ENCODE measurements around the gene AMBRA1. TPM values are rescaled to one million over a fixed set of nuclear protein-coding genes. Genes with fewer than 3 reads are reported as not detected.

The AMBRA1 gene
- total RNA-seq, 1 donor from 2014 or later = 45.3 TPM

DNA sequence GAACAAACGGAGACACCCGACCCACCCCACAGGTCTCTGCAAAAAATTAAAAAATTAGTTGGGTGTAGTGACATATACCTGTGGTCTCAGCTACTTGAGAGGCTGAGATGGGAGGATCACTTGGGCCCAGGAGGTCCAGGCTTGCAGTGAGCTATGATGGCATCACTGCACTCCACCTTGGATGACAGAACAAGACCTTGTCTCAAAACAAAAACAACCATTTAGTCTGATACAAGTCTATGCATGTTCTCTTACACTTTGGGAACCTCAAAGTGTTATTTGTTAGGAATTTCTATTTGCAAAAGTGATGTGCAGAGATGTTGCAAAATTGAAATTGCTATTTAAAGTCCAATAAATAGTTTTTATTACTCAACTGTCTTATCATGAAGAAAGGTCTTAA lies 37.9 kb upstream of the AMBRA1 start:
- TF ChIP-seq, protein P1, sequence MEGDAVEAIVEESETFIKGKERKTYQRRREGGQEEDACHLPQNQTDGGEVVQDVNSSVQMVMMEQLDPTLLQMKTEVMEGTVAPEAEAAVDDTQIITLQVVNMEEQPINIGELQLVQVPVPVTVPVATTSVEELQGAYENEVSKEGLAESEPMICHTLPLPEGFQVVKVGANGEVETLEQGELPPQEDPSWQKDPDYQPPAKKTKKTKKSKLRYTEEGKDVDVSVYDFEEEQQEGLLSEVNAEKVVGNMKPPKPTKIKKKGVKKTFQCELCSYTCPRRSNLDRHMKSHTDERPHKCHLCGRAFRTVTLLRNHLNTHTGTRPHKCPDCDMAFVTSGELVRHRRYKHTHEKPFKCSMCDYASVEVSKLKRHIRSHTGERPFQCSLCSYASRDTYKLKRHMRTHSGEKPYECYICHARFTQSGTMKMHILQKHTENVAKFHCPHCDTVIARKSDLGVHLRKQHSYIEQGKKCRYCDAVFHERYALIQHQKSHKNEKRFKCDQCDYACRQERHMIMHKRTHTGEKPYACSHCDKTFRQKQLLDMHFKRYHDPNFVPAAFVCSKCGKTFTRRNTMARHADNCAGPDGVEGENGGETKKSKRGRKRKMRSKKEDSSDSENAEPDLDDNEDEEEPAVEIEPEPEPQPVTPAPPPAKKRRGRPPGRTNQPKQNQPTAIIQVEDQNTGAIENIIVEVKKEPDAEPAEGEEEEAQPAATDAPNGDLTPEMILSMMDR (IDR thresholded peaks at IDR 0.05; ENCODE audit: unreplicated experiment) = no peak
- no peak for DNase-seq (ENCODE audit: low spot score, unreplicated experiment)
- Mint-ChIP-seq H3K27me3 (no peaks in the 10 kb centered on the region), H3K4me1 (ENCODE audit: low read depth) (no peaks in the 10 kb centered on the region), H3K27ac (no peak overlapping the region), H3K9me3 (ENCODE audit: low read depth) (no peaks in the 10 kb centered on the region), H3K4me3 (ENCODE audit: low read depth) (no peak overlapping the region), H3K36me3 (ENCODE audit: insufficient read depth) (peaks cover 11% of the 10 kb centered on the region)

DNA sequence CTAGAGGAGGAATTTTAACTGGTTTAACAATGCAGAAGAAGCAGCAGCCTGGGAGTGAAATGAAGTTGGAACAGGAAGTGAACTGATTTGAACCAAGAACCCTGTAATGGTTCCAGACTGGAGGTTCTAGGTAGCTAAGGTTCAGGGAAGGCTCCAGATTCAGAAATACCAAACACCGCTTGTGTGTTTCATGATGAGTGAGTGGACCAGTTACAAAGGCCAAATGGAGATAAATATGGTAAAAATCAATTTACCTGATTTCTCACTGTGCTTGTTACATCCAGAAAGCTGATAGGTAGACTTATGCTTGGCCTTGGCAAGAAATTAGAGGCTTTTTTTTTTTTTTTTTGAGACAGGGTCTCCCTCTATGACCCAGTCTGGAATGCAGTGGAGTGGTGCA lies 36.4 kb upstream of the AMBRA1 start:
- H3K4me1 Mint-ChIP-seq (ENCODE audit: low read depth) = peaks cover 8% of the 10 kb centered on the region

DNA sequence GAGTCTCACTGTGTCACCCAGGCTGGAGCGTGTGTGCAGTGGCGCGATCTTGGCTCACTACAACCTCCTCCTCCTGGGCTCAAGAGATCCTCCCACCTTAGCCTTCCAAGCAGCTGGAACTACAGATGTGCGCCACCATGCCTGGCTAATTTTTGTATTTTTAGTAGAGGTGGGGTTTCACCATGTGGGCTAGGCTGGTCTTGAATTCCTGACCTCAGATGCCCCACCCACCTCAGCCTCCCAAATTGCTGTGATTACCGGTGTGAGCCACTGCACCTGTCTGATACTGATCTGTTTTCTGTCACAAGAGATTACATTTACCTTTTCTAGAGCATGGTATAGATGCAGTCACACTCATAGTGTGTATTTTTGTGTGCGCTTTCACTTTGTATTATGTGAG lies 35.1 kb upstream of the AMBRA1 start:
- DNase-seq (ENCODE audit: low spot score, unreplicated experiment) = no peak
- H3K27ac Mint-ChIP-seq = no peak overlapping the region
- H3K9me3 Mint-ChIP-seq (ENCODE audit: low read depth) = peaks cover 3% of the 10 kb centered on the region
- no peaks in the 10 kb centered on the region for H3K27me3 Mint-ChIP-seq
- peaks cover 18% of the 10 kb centered on the region for H3K36me3 Mint-ChIP-seq (ENCODE audit: insufficient read depth)
- no peak overlapping the region for H3K4me3 Mint-ChIP-seq (ENCODE audit: low read depth)
- TF ChIP-seq, protein P1 (IDR thresholded peaks at IDR 0.05; ENCODE audit: unreplicated experiment) = no peak
- peaks cover 9% of the 10 kb centered on the region for H3K4me1 Mint-ChIP-seq (ENCODE audit: low read depth)

More for the DNA sequence above, 36.4 kb upstream of the AMBRA1 start:
- DNase-seq (ENCODE audit: low spot score, unreplicated experiment) = no peak
- no peak overlapping the region for H3K4me3 Mint-ChIP-seq (ENCODE audit: low read depth)
- H3K9me3 Mint-ChIP-seq (ENCODE audit: low read depth) = peaks cover 3% of the 10 kb centered on the region
- peaks cover 15% of the 10 kb centered on the region for H3K36me3 Mint-ChIP-seq (ENCODE audit: insufficient read depth)
- TF ChIP-seq, protein P1 (IDR thresholded peaks at IDR 0.05; ENCODE audit: unreplicated experiment) = no peak
- H3K27me3 Mint-ChIP-seq = no peaks in the 10 kb centered on the region
- H3K27ac Mint-ChIP-seq = no peak overlapping the region

DNA sequence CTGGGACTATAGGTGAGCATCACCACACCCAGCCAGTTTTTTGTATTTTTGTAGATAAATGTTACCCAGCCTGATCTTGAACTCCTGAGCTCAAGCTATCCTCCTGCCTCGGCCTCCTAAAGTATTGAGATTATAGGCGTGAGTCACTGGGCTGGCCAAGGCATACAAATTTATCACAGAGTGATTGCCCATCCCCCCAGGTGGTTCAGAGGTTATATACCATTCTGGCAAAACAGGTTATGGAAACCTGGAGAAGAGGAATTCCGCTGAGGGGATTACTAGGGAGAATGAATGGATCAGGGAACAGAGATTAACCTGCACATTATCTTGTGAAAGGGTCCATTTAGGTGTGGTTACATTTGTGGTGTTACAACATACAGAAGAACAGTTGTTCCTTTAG lies 31.6 kb upstream of the AMBRA1 start:
- peaks cover 3% of the 10 kb centered on the region for H3K9me3 Mint-ChIP-seq (ENCODE audit: low read depth)
- H3K27me3 Mint-ChIP-seq = no peaks in the 10 kb centered on the region
- no peak for DNase-seq (ENCODE audit: low spot score, unreplicated experiment)
- H3K4me3 Mint-ChIP-seq (ENCODE audit: low read depth) = no peak overlapping the region
- H3K27ac Mint-ChIP-seq = peak overlapping the region; percentile 82
- peaks cover 9% of the 10 kb centered on the region for H3K4me1 Mint-ChIP-seq (ENCODE audit: low read depth)
- H3K36me3 Mint-ChIP-seq (ENCODE audit: insufficient read depth) = peaks cover 15% of the 10 kb centered on the region
- TF ChIP-seq, protein P1 (IDR thresholded peaks at IDR 0.05; ENCODE audit: unreplicated experiment) = no peak

DNA sequence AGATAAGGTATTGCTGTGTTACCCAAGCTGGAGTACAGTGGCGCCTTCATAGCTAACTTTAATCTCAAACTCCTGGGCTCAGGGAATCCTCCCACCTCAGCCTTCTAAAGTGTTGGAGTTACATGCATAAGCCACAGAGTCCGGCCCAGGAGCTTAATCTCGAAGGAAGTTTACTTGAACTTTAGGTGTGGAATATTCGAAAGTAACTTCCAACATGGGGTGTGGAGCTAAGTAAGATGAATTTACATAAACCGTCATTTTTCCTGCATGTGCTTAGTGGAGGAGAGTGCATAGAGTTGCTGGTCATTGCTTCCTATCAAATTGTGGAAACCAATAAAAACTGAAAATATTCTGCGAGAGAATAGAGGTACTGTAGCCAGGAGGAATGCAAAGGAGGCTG lies 25.0 kb upstream of the AMBRA1 start:
- peak overlapping the region; percentile 91 for H3K27ac Mint-ChIP-seq
- H3K4me1 Mint-ChIP-seq (ENCODE audit: low read depth) = peaks cover 18% of the 10 kb centered on the region
- H3K9me3 Mint-ChIP-seq (ENCODE audit: low read depth) = no peaks in the 10 kb centered on the region
- TF ChIP-seq, protein P1 (IDR thresholded peaks at IDR 0.05; ENCODE audit: unreplicated experiment) = no peak
- peaks cover 6% of the 10 kb centered on the region for H3K36me3 Mint-ChIP-seq (ENCODE audit: insufficient read depth)
- no peak for DNase-seq (ENCODE audit: low spot score, unreplicated experiment)
- peak overlapping the region; percentile 46 for H3K4me3 Mint-ChIP-seq (ENCODE audit: low read depth)
- no peaks in the 10 kb centered on the region for H3K27me3 Mint-ChIP-seq

All from progenitor cell of endocrine pancreas (in vitro differentiated cells).